T-helper 17 cell (primary cell): ENCODE measurements around the gene RB1. TPM values are rescaled to one million over a fixed set of nuclear protein-coding genes. Genes with fewer than 3 reads are reported as not detected.

Source experiments
- ATAC-seq: fragments of 150-1000 bp; cut with Tn5 transposase; 2 replicates; pipeline ENCODE4 v1.10.0; 2021; ENCODE audit warnings: mild to moderate bottlenecking, moderate library complexity
- DNase-seq, 3 donors: peaks; one replicate each; pipeline versions ENCODE4 v3.0.0 to v3.0.0-alpha.2; 2020 to 2021
- H3K9me3 ChIP-seq: one replicate; pipeline ENCODE4 v1.7.0; 2013; ENCODE audit warnings: low read length, mild to moderate bottlenecking; ENCODE audit not compliant: control insufficient read depth, poor library complexity, severe bottlenecking
- H3K27ac Mint-ChIP-seq: one replicate; pipeline ENCODE4 v1.8.0; 2022; ENCODE audit warnings: mild to moderate bottlenecking, moderate library complexity, mixed read lengths
- H3K27me3 Mint-ChIP-seq: one replicate; pipeline ENCODE4 v1.8.0; 2022; ENCODE audit warnings: mixed read lengths
- H3K36me3 Mint-ChIP-seq: one replicate; pipeline ENCODE4 v1.8.0; 2022; ENCODE audit warnings: low read depth, mixed read lengths
- H3K4me1 Mint-ChIP-seq: one replicate; pipeline ENCODE4 v1.8.0; 2022; ENCODE audit warnings: mild to moderate bottlenecking, mixed read lengths
- H3K4me3 Mint-ChIP-seq: one replicate; pipeline ENCODE4 v1.8.0; 2022; ENCODE audit warnings: mild to moderate bottlenecking, moderate library complexity, mixed read lengths
- total RNA-seq, 4 donors: library from RNA in 2 of 4; stranded (reverse) in 2 of 4; gene quantifications; one replicate each; pipeline ENCODE4 v1.2.3 and lab custom pipeline; 2022 to 2026

The RB1 gene
- total RNA-seq, 2 donors from 2014 or later: 15.9 to 16.2 TPM

- peak; percentile 13 for ATAC-seq
- no peaks in the 10 kb centered on the region for H3K27me3 Mint-ChIP-seq
Measured at GRCh38 chr13:48506092-48506701, 202.6 kb downstream of the RB1 start.

GRCh38 chr13:48507021-48507420, 203.5 kb downstream of the RB1 start:
- Mint-ChIP-seq H3K4me3 (no peak overlapping the region), H3K36me3 (peaks cover 3% of the 10 kb centered on the region), H3K27ac (peak overlapping the region; percentile 97), H3K4me1 (peaks cover 48% of the 10 kb centered on the region), H3K27me3 (no peaks in the 10 kb centered on the region)
- ATAC-seq (no peak), DNase-seq (no peak)
- no peaks in the 10 kb centered on the region for H3K9me3 ChIP-seq

More at GRCh38 chr13:48506092-48506701, 202.6 kb downstream of the RB1 start:
- Mint-ChIP-seq H3K36me3 (peaks cover 3% of the 10 kb centered on the region), H3K4me3 (peak overlapping the region; percentile 84), H3K27ac (peak overlapping the region; percentile 97), H3K4me1 (peaks cover 52% of the 10 kb centered on the region)
- no peak for DNase-seq
- H3K9me3 ChIP-seq: no peaks in the 10 kb centered on the region

- Mint-ChIP-seq H3K4me3 (no peak overlapping the region), H3K27ac (no peak overlapping the region), H3K36me3 (peaks cover 3% of the 10 kb centered on the region), H3K4me1 (peaks cover 45% of the 10 kb centered on the region), H3K27me3 (no peaks in the 10 kb centered on the region)
- H3K9me3 ChIP-seq: no peaks in the 10 kb centered on the region
- ATAC-seq (no peak), DNase-seq (no peak)
Measured at GRCh38 chr13:48508011-48508410, 204.5 kb downstream of the RB1 start.

GRCh38 chr13:48510698-48511097, 207.1 kb downstream of the RB1 start:
- ATAC-seq (no peak), DNase-seq (no peak)
- Mint-ChIP-seq H3K36me3 (peaks cover 7% of the 10 kb centered on the region), H3K4me3 (no peak overlapping the region), H3K27me3 (no peaks in the 10 kb centered on the region), H3K27ac (no peak overlapping the region), H3K4me1 (peaks cover 32% of the 10 kb centered on the region)
- no peaks in the 10 kb centered on the region for H3K9me3 ChIP-seq

- H3K27me3 Mint-ChIP-seq: no peaks in the 10 kb centered on the region
- H3K27ac Mint-ChIP-seq: no peak overlapping the region
- H3K36me3 Mint-ChIP-seq: peaks cover 9% of the 10 kb centered on the region
- H3K4me1 Mint-ChIP-seq: peaks cover 24% of the 10 kb centered on the region
- no peaks in the 10 kb centered on the region for H3K9me3 ChIP-seq
- ATAC-seq: no peak
- no peak for DNase-seq
- no peak overlapping the region for H3K4me3 Mint-ChIP-seq
Measured at GRCh38 chr13:48511621-48512230, 208.2 kb downstream of the RB1 start.

GRCh38 chr13:48514793-48515192, 211.2 kb downstream of the RB1 start:
- ATAC-seq (no peak), DNase-seq (no peak)
- Mint-ChIP-seq H3K4me3 (no peak overlapping the region), H3K4me1 (peaks cover 15% of the 10 kb centered on the region), H3K36me3 (peaks cover 6% of the 10 kb centered on the region), H3K27ac (no peak overlapping the region), H3K27me3 (no peaks in the 10 kb centered on the region)
- no peaks in the 10 kb centered on the region for H3K9me3 ChIP-seq

GRCh38 chr13:48515732-48516131, 212.2 kb downstream of the RB1 start:
- Mint-ChIP-seq H3K27ac (no peak overlapping the region), H3K4me1 (peaks cover 8% of the 10 kb centered on the region), H3K4me3 (no peak overlapping the region), H3K36me3 (peaks cover 6% of the 10 kb centered on the region), H3K27me3 (no peaks in the 10 kb centered on the region)
- no peak for DNase-seq
- ATAC-seq: no peak
- H3K9me3 ChIP-seq: no peaks in the 10 kb centered on the region

GRCh38 chr13:48518083-48518482, 214.5 kb downstream of the RB1 start:
- H3K9me3 ChIP-seq: no peaks in the 10 kb centered on the region
- no peak overlapping the region for H3K27ac Mint-ChIP-seq
- H3K36me3 Mint-ChIP-seq: peaks cover 6% of the 10 kb centered on the region
- DNase-seq (no peak), ATAC-seq (no peak)
- H3K27me3 Mint-ChIP-seq: no peaks in the 10 kb centered on the region
- no peak overlapping the region for H3K4me3 Mint-ChIP-seq
- peaks cover 8% of the 10 kb centered on the region for H3K4me1 Mint-ChIP-seq

GRCh38 chr13:48526286-48526685, 222.7 kb downstream of the RB1 start:
- ATAC-seq: no peak

GRCh38 chr13:48527955-48528354, 224.4 kb downstream of the RB1 start:
- H3K9me3 ChIP-seq: no peaks in the 10 kb centered on the region
- H3K27ac Mint-ChIP-seq: no peak overlapping the region
- ATAC-seq (no peak), DNase-seq (no peak)
- H3K27me3 Mint-ChIP-seq: no peaks in the 10 kb centered on the region
- H3K4me1 Mint-ChIP-seq: peaks cover 18% of the 10 kb centered on the region
- H3K4me3 Mint-ChIP-seq: peak overlapping the region; percentile 41
- no peaks in the 10 kb centered on the region for H3K36me3 Mint-ChIP-seq

More at GRCh38 chr13:48526286-48526685, 222.7 kb downstream of the RB1 start:
- Mint-ChIP-seq H3K4me1 (peaks cover 12% of the 10 kb centered on the region), H3K27ac (no peak overlapping the region), H3K4me3 (no peak overlapping the region), H3K27me3 (no peaks in the 10 kb centered on the region), H3K36me3 (no peaks in the 10 kb centered on the region)
- DNase-seq: no peak
- H3K9me3 ChIP-seq: no peaks in the 10 kb centered on the region

- ATAC-seq (no peak), DNase-seq (no peak)
- H3K4me3 Mint-ChIP-seq: no peak overlapping the region
- H3K4me1 Mint-ChIP-seq: peaks cover 18% of the 10 kb centered on the region
- H3K27ac Mint-ChIP-seq: peak overlapping the region; percentile 98
- no peaks in the 10 kb centered on the region for H3K27me3 Mint-ChIP-seq
- no peaks in the 10 kb centered on the region for H3K9me3 ChIP-seq
- H3K36me3 Mint-ChIP-seq: no peaks in the 10 kb centered on the region
Measured at GRCh38 chr13:48528720-48529119, 225.2 kb downstream of the RB1 start.

- Mint-ChIP-seq H3K27me3 (no peaks in the 10 kb centered on the region), H3K4me1 (peaks cover 16% of the 10 kb centered on the region), H3K4me3 (peak overlapping the region; percentile 94), H3K27ac (peak overlapping the region; percentile 98), H3K36me3 (no peaks in the 10 kb centered on the region)
- DNase-seq (no peak), ATAC-seq (no peak)
- H3K9me3 ChIP-seq: no peaks in the 10 kb centered on the region
Measured at GRCh38 chr13:48530833-48531232, 227.3 kb downstream of the RB1 start.
